ENCODE results near the gene KDM1A. TPM values are rescaled to one million over a fixed set of nuclear protein-coding genes. Genes with fewer than 3 reads are reported as not detected.

Gene KDM1A
- total RNA-seq, 1 donor from 2014 or later, result 110 TPM

- DNase-seq (ENCODE audit: low read depth), result no peak
- no peak overlapping the region for H3K4me3 ChIP-seq (ENCODE audit: low read depth, low read length)
- TF ChIP-seq CTCF (conservative IDR thresholded peaks at IDR 0.05; ENCODE audit: low read depth, low read length), result no peak
These were observed 91.1 kb downstream of the KDM1A start for GRCh38 chr1:23110391-23110790.

DNA sequence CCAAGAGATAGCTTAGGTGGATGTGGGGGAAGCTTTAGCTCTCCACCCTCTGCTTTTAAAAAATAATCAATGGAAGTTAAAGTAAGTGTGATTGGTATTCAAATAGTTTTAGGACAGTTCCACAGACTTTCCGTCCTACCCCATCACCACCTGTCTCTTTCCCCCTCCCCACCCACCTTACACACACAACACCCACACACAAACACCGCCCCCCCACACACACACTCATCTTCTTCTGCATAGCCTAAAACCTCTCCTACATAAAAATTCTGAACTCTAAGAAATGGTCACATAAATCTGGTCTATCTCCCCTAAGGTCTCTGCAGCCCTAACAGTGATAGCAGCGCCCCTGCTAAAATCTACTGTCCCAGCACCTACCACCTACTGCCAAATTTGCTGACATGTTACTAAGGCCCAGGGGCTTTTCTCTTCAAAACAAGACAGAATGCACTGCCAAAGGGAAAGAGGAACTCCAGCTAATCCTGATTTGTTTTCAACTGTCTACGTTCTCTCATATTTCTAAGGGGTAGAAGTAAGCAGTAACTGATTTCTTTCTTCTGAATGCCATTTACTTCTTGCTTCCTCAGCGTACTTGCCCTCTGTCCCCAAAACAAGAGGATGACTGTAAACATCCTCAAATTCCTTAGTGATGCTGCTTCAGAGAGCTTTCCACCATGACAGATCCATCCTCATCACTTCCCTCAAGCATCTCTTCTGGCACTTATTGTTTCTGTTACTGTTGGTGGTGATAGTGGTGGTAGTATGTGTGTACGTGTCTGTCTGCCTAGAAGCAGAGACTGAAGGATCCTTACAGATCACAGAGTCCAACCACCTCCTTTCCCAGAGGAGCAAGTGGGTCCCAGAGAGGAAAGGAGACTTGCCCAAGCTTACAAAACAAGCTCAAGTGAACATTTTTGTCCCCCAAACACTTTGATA lies 92.6 kb downstream of the KDM1A start:
- H3K4me3 ChIP-seq (ENCODE audit: low read depth, low read length), result no peak overlapping the region
- no peak for DNase-seq (ENCODE audit: low read depth)
- no peak for TF ChIP-seq CTCF (conservative IDR thresholded peaks at IDR 0.05; ENCODE audit: low read depth, low read length)

DNA sequence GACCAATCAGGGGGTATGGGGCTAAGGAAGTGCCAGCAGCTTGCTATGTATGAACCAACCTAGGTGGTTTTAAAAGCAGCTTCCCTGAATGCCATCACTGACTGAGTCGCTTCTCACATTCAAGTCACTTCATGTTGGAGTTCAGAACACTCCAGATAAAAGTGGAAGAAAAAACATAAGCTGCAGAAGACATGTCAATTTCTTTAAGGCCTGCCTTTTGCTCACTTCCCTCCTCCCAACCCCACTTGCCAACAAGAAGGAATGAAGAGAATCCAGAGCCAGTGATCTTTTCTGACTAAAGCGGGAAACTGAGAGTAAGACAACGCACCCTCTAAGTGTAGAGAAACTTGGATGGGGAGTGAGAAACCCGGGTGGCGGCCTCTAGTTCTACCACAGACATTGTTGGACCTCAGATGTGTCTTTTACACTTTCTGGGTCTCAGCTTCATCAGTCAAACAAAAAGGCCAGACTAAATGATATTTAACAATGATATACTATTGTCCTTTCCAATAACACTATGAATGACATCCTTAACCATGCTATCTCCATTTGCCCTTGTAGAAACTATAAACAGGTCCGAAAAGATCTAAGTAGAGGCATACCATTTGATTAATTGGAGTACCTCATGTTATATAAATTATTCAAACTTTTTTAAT lies 95.3 kb downstream of the KDM1A start:
- H3K4me3 ChIP-seq (ENCODE audit: low read depth, low read length), result no peak overlapping the region
- DNase-seq (ENCODE audit: low read depth), result no peak
- TF ChIP-seq CTCF (conservative IDR thresholded peaks at IDR 0.05; ENCODE audit: low read depth, low read length), result no peak

DNA sequence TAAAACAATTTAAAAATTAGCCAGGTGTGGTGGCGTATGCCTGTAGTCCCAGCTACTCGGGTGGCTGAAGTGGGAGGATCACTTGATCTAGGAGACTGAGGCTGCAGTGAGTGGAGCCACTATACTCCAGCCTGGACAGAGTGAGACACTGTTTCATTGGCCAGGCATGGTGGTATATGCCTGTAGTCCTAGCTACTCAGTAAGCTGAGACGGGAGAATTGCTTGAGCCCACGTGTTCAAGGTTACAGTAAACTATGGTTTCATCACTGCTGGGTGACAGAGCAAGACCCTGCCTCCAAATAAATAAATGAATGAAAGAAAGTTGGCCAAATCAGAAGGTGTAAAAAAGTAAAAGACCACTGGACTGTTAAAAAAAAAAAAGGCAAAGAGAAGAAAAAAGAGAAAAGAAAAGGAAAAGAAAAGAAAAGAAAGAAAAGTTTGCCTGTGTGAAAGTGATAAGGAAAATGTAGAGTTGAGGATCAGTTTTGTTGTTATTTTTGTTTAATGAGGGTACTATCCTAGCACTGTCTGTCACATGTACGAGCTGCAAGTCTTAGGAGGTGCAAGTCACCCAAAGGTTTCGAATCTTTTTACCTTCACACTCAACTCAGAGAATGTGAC lies 97.1 kb downstream of the KDM1A start:
- TF ChIP-seq CTCF (conservative IDR thresholded peaks at IDR 0.05; ENCODE audit: low read depth, low read length), result no peak
- DNase-seq (ENCODE audit: low read depth), result no peak
- H3K4me3 ChIP-seq (ENCODE audit: low read depth, low read length), result no peak overlapping the region

DNA sequence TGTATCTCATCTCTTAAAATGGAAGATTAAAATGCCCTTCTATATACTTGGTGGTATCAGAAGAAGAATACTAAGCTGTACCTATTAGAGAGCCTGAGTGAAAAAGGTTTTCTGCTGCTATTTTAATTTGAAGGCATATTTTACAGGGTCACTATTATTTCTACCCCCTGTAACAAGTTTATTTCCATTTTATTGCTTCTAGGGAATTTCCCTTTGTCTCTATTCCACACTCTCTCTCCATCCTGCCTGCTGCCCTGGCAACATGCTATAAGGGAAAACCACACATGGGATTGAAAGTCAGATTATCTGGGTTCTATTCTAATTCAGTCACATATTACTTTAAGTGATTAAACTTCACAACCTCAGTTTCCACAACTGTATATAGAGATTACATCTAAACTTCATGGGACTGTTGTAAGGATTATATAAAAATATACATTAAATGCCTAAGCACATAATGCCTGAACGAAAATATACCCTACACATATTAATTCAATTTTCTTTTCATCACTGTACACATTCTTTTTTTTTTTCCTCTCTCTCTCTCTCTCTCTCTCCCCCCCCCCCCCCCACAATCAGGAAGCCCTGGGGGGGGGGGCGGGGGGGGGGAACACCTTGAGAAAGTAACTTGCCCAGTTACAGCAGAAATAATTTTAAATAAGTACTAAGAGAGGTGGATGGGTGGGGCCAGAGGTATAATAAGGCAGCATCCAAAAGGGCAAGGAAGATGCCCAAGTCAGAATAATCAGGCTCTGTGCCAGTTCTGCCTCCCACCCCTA lies 97.8 kb downstream of the KDM1A start:
- DNase-seq (ENCODE audit: low read depth), result no peak
- no peak overlapping the region for H3K4me3 ChIP-seq (ENCODE audit: low read depth, low read length)
- no peak for TF ChIP-seq CTCF (conservative IDR thresholded peaks at IDR 0.05; ENCODE audit: low read depth, low read length)

DNA sequence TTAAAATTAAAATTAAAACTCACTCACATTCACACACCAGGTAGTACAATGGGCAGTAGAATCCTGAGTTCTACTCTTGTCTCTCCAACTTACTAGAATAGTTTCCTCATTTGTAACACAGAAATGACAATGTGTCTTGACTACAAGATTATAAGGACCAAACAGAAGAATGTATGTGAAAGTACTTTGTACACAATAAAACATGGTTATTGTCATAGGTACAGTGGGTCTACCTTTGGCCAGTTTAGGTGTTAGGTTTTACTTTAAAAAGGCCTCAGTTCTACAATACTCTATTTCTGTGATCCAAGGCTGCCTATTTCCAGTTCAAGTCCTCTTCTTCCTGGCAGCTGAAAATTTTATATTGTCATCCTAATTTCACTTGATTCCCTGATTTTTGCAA lies 99.1 kb downstream of the KDM1A start:
- DNase-seq (ENCODE audit: low read depth), result no peak
- TF ChIP-seq CTCF (conservative IDR thresholded peaks at IDR 0.05; ENCODE audit: low read depth, low read length), result no peak
- no peak overlapping the region for H3K4me3 ChIP-seq (ENCODE audit: low read depth, low read length)

Data from epithelial cell of proximal tubule (primary cell).